Lung (tissue), 12 donors: ENCODE measurements around the gene FBXO9. TPM values are rescaled to one million over a fixed set of nuclear protein-coding genes. Genes with fewer than 3 reads are reported as not detected.
A peak's percentile ranks its signal among the peaks of the same experiment; 100 is the strongest.

Experiments used
- ATAC-seq: fragments of 200-7000 bp; cut with Tn5 transposase; one replicate; pipeline ENCODE4 v1.9.1; 2020; ENCODE audit warnings: moderate number of reproducible peaks; ENCODE audit not compliant: insufficient read depth, low FRiP score
- DNase-seq, 3 donors: peaks; one replicate each; pipeline ENCODE4 v3.0.0-alpha.2; 2013 to 2017
- H3K27ac ChIP-seq, 2 donors: one replicate each; pipeline ENCODE4 v1.5.1; 2013; ENCODE audit warnings: mild to moderate bottlenecking in 2 of 2, moderate library complexity in 2 of 2, control low read depth in 1 of 2, inconsistent platforms in 1 of 2, low read depth in 1 of 2, low read length in 1 of 2
- H3K27me3 ChIP-seq, 3 donors: one replicate each; pipeline ENCODE4 v1.5.1; 2013; ENCODE audit warnings: low read length in 2 of 3; ENCODE audit not compliant: control insufficient read depth in 3 of 3, insufficient read depth in 3 of 3
- H3K36me3 ChIP-seq, 4 donors: one replicate each; pipeline ENCODE4 v1.5.1; 2013; ENCODE audit warnings: low read length in 4 of 4, mild to moderate bottlenecking in 1 of 4, moderate library complexity in 1 of 4; ENCODE audit not compliant: control insufficient read depth in 4 of 4, insufficient read depth in 4 of 4
- H3K4me1 ChIP-seq, 5 donors: one replicate each; pipeline ENCODE4 v1.5.1; 2013; ENCODE audit warnings: low read length in 5 of 5, mild to moderate bottlenecking in 2 of 5, moderate library complexity in 1 of 5; ENCODE audit not compliant: control insufficient read depth in 5 of 5, insufficient read depth in 5 of 5
- H3K4me3 ChIP-seq: one replicate; pipeline ENCODE4 v1.5.1; 2013; ENCODE audit warnings: mild to moderate bottlenecking, control low read depth, moderate library complexity
- H3K9ac ChIP-seq, 2 donors: one replicate each; pipeline ENCODE4 v1.5.1; 2013; ENCODE audit warnings: low read length in 2 of 2, control low read depth in 1 of 2; ENCODE audit not compliant: insufficient read depth in 1 of 2
- H3K9me3 ChIP-seq, 4 donors: one replicate each; pipeline ENCODE4 v1.5.1; 2013; ENCODE audit warnings: low read length in 3 of 4, mild to moderate bottlenecking in 1 of 4, moderate library complexity in 1 of 4; ENCODE audit not compliant: control insufficient read depth in 4 of 4, insufficient read depth in 3 of 4
- WGBS, 2 donors: extraction: QIAGEN DNeasy Blood & Tissue Kit; methylation state at CpG; one replicate each; pipeline ENCODE4 v1.1.7; 2013; 5-methylcytosine and 5-hydroxymethylcytosine counted together
- polyA plus RNA-seq, 2 donors: library from polyadenylated mRNA; stranded (reverse); fragments of 200-250 nt; gene quantifications; one replicate each; pipeline ENCODE4 v1.2.1, GENCODE V29; 2013
- total RNA-seq, 2 donors: library from RNA; depleted of rRNA in 1 of 2; stranded (reverse); fragments of >200 nt in 1 of 2; gene quantifications; one replicate each; pipeline ENCODE4 v1.2.1, GENCODE V29; 2014 to 2021
- TF ChIP-seq, protein P1 (sequence below): IDR thresholded peaks from 2 replicates; pipeline ENCODE4 v1.5.1; 2012; ENCODE audit warnings: mild to moderate bottlenecking; ENCODE audit errors: control extremely low read depth, extremely low read depth
- donor health status: control.
- donor health status: control.
- donor health status: Bipolar disorder and iron deficiency.
- donor health status: healthy.
- donor health status: DM: yes; HTN: yes; CAD: no.

Gene FBXO9
- total and polyA plus RNA-seq, 4 donors = 26.0 to 117 (median 70.7) TPM

- DNase-seq (no peak), ATAC-seq (no peak)
- Histone ChIP-seq H3K4me1 (peaks cover 0 to 23% (median 0%) of the 10 kb centered on the region in 5 donors), H3K4me3 (no peak overlapping the region), H3K27me3 (no peaks in the 10 kb centered on the region), H3K9me3 (no peaks in the 10 kb centered on the region), H3K9ac (no peak overlapping the region), H3K27ac (peak overlapping the region in 1 of 2 donors; percentile 38), H3K36me3 (peaks cover 6 to 18% (median 14%) of the 10 kb centered on the region in 4 donors)
- WGBS, 2 donors = 67 to 89% methylated on average over 4 of the region's 4 CpGs
- TF ChIP-seq, protein P1, sequence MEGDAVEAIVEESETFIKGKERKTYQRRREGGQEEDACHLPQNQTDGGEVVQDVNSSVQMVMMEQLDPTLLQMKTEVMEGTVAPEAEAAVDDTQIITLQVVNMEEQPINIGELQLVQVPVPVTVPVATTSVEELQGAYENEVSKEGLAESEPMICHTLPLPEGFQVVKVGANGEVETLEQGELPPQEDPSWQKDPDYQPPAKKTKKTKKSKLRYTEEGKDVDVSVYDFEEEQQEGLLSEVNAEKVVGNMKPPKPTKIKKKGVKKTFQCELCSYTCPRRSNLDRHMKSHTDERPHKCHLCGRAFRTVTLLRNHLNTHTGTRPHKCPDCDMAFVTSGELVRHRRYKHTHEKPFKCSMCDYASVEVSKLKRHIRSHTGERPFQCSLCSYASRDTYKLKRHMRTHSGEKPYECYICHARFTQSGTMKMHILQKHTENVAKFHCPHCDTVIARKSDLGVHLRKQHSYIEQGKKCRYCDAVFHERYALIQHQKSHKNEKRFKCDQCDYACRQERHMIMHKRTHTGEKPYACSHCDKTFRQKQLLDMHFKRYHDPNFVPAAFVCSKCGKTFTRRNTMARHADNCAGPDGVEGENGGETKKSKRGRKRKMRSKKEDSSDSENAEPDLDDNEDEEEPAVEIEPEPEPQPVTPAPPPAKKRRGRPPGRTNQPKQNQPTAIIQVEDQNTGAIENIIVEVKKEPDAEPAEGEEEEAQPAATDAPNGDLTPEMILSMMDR = no peak
These were observed 23.1 kb upstream of the FBXO9 start for GRCh38 chr6:53042112-53042511.

- DNase-seq (no peak), ATAC-seq (no peak)
- no peak overlapping the region for H3K4me3 ChIP-seq
- H3K4me1 ChIP-seq = peaks cover 0 to 36% (median 0%) of the 10 kb centered on the region in 5 donors
- no peaks in the 10 kb centered on the region for H3K27me3 ChIP-seq
- TF ChIP-seq, protein P1 = no peak
- no peak overlapping the region for H3K9ac ChIP-seq
- H3K36me3 ChIP-seq = peaks cover 6 to 18% (median 14%) of the 10 kb centered on the region in 4 donors
- H3K27ac ChIP-seq = peak overlapping the region in 1 of 2 donors; percentile 24
- no peaks in the 10 kb centered on the region for H3K9me3 ChIP-seq
These were observed 21.6 kb upstream of the FBXO9 start for GRCh38 chr6:53043581-53043980.

DNA sequence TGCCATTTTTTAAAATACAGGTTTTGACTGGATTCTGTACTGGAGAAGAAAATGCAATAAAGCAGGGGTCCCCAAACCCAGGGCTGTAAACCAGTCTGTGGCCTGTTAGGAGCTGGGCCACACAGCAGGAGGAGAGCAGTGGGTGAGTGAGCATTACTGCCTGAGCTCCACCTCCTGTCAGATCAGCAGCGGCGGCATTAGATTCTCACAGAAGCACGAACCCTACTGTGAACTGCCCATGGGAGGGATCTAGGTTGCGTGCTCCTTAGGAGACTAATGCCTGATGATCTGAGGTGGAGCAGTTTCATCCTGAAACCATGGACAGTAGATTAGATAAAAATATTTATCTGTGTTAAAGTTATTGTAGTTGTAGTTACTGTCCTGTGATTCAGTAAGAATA lies 21.1 kb upstream of the FBXO9 start:
- Histone ChIP-seq H3K9ac (no peak overlapping the region), H3K9me3 (no peaks in the 10 kb centered on the region), H3K4me1 (peaks cover 0 to 39% (median 0%) of the 10 kb centered on the region in 5 donors), H3K4me3 (no peak overlapping the region), H3K27ac (peak overlapping the region in 1 of 2 donors; percentile 24), H3K36me3 (peaks cover 6 to 18% (median 13%) of the 10 kb centered on the region in 4 donors), H3K27me3 (no peaks in the 10 kb centered on the region)
- ATAC-seq = no peak
- 72 to 77% methylated on average over 4 of the region's 4 CpGs for WGBS, 2 donors
- TF ChIP-seq, protein P1 = no peak
- DNase-seq = no peak

DNA sequence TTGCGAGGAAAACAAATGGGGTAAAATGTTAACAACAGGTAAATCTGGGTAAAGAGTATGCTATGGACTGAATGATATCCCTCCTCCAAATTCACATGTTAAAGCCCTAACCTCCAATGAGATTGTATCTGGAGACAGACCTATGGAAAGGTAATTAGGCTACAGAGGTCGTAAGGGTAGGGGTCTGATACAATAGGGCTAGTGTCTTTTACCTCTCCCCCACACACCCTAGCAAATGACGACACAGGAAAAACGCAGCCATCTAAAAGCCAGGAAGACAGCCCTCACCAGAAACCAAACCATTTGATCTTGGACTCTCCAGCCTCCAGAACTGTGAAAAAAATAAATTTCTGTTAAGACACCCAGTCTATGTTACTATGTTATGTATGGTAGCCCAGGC lies 20.6 kb upstream of the FBXO9 start:
- 68 to 70% methylated on average over 4 of the region's 4 CpGs for WGBS, 2 donors
- no peak overlapping the region for H3K27ac ChIP-seq
- DNase-seq (no peak), ATAC-seq (no peak)
- TF ChIP-seq, protein P1 = no peak
- H3K36me3 ChIP-seq = peaks cover 6 to 17% (median 9%) of the 10 kb centered on the region in 4 donors
- H3K9ac ChIP-seq = no peak overlapping the region
- peaks cover 0 to 39% (median under 1%) of the 10 kb centered on the region in 5 donors for H3K4me1 ChIP-seq
- no peak overlapping the region for H3K4me3 ChIP-seq
- no peaks in the 10 kb centered on the region for H3K9me3 ChIP-seq
- no peaks in the 10 kb centered on the region for H3K27me3 ChIP-seq
